K562 (cell line): ENCODE results near the gene SAMD4A. TPM values are rescaled to one million over a fixed set of nuclear protein-coding genes. Genes with fewer than 3 reads are reported as not detected.
A peak's percentile ranks its signal among the peaks of the same experiment; 100 is the strongest.

ENCODE experiments used
- ATAC-seq: fragments of 200-7000 bp; cut with Tn5 transposase; 3 replicates; pipeline ENCODE4 v1.9.1; 2020; ENCODE audit warnings: moderate library complexity
- BruUV-seq: library from RNA; stranded (reverse); fragments of 400-500 nt; replicated peaks from 2 replicates; lab custom pipeline; 2021; lab: Mats Ljungman, UMichigan
- CTCF ChIA-PET: fragments of 300-600 bp; formaldehyde crosslinking; extraction: SDS; loops from one replicate; lab custom pipeline; 2021; ENCODE audit warnings: low intra/inter-chr PET ratio; lab: Yijun Ruan, JAX
- POLR2A ChIA-PET: fragments of 300-600, 350-650 bp; sonication (Branson Sonifier 250); formaldehyde crosslinking; extraction: SDS; loops from one replicate; lab custom pipeline; 2021; ENCODE audit warnings: antibody characterized with exemption, inconsistent platforms; lab: Yijun Ruan, JAX
- DNase-seq, 4 experiments: peaks; one replicate each; pipeline versions ENCODE4 v3.0.0 to v3.0.0-alpha.2; 2011 to 2018; ENCODE audit warnings: low spot score in 3 of 4, mixed read lengths in 3 of 4; ENCODE audit errors: extremely low read depth in 1 of 4
- FAIRE-seq: peaks from 2 replicates; lab custom pipeline; 2011; peaks lifted over from hg19 to GRCh38; lab: Jason Lieb, UNC
- H2AFZ ChIP-seq: 2 replicates; pipeline ENCODE4 v1.6.0; 2011; ENCODE audit warnings: low read depth, low read length, control low read depth, inconsistent platforms
- H3K27ac ChIP-seq: fragments of 200-600 bp; 3 replicates; pipeline ENCODE4 v1.8.0; 2011; ENCODE audit warnings: low read depth, mild to moderate bottlenecking, control low read depth, inconsistent platforms, low read length, moderate library complexity, mixed read lengths; ENCODE audit errors: extremely low read depth
- H3K27me3 ChIP-seq, 2 experiments: fragments of 300-600 bp in 1 of 2; 2 replicates in 1 of 2; 3 replicates in 1 of 2; pipeline versions ENCODE4 v1.6.0 to v1.8.0; 2011; ENCODE audit warnings: inconsistent platforms in 2 of 2, low read length in 2 of 2, mild to moderate bottlenecking in 1 of 2, mixed read lengths in 1 of 2, moderate library complexity in 1 of 2; ENCODE audit not compliant: control insufficient read depth in 2 of 2, insufficient read depth in 2 of 2
- H3K36me3 ChIP-seq: fragments of 300-600 bp; 3 replicates; pipeline ENCODE4 v1.8.0; 2011; ENCODE audit warnings: mild to moderate bottlenecking, low read length, inconsistent platforms; ENCODE audit not compliant: control insufficient read depth, insufficient read depth
- H3K4me1 ChIP-seq, 2 experiments: fragments of 200-600 bp in 1 of 2; replicated peaks in 1 of 2; 2 replicates in 1 of 2; 3 replicates in 1 of 2; pipeline versions ENCODE4 v1.5.1 to v1.8.0; 2011; ENCODE audit warnings: inconsistent platforms in 2 of 2, low read length in 2 of 2, mild to moderate bottlenecking in 1 of 2, mixed read lengths in 1 of 2, moderate library complexity in 1 of 2; ENCODE audit not compliant: control insufficient read depth in 2 of 2, insufficient read depth in 2 of 2
- H3K4me2 ChIP-seq: 2 replicates; pipeline ENCODE4 v1.6.1; 2011; ENCODE audit warnings: low read length, control low read depth, inconsistent platforms, mixed read lengths; ENCODE audit not compliant: insufficient read depth
- H3K4me3 ChIP-seq: fragments of 200-600 bp; sonication (generic), shearing (Covaris generic); 2 replicates; pipeline ENCODE4 v1.5.1; 2016; ENCODE audit warnings: control low read depth, inconsistent platforms
- H3K79me2 ChIP-seq: fragments of 200-600 bp; 3 replicates; pipeline ENCODE4 v1.8.0; 2011; ENCODE audit warnings: low read length, inconsistent platforms; ENCODE audit not compliant: control insufficient read depth, insufficient read depth
- H3K9ac ChIP-seq, 2 experiments: 2 replicates each; pipeline versions ENCODE4 v1.6.0 to v1.6.1; 2011; ENCODE audit warnings: low read depth in 2 of 2, low read length in 2 of 2, control low read depth in 1 of 2, inconsistent platforms in 1 of 2, mild to moderate bottlenecking in 1 of 2, mixed read lengths in 1 of 2; ENCODE audit not compliant: insufficient read depth in 1 of 2
- H3K9me1 ChIP-seq: one replicate; pipeline ENCODE4 v1.6.0; 2011; ENCODE audit warnings: inconsistent platforms, mild to moderate bottlenecking, low read length, moderate library complexity; ENCODE audit not compliant: control insufficient read depth, insufficient read depth
- H3K9me3 ChIP-seq: replicated peaks from 2 replicates; pipeline ENCODE4 v1.5.1; 2011; ENCODE audit warnings: low read depth, low read length, inconsistent platforms; ENCODE audit not compliant: control insufficient read depth, insufficient read depth
- H4K20me1 ChIP-seq: replicated peaks from 2 replicates; pipeline ENCODE4 v1.6.1; 2011; ENCODE audit warnings: low read length, inconsistent platforms, mixed read lengths; ENCODE audit not compliant: control insufficient read depth, insufficient read depth
- BCOR ChIP-seq: fragments of 450-650 bp; IDR thresholded peaks from 2 replicates; pipeline ENCODE4 v1.6.1; 2016
- MCM3 ChIP-seq: fragments of 450-650 bp; IDR thresholded peaks from 2 replicates; pipeline ENCODE4 v1.6.1; 2016
- NFIC ChIP-seq: fragments of 450-650 bp; IDR thresholded peaks from 2 replicates; pipeline ENCODE4 v1.6.1; 2017; ENCODE audit warnings: mild to moderate bottlenecking, inconsistent platforms
- POLR2B ChIP-seq: fragments of 450-650 bp; IDR thresholded peaks from 2 replicates; pipeline ENCODE4 v1.6.1; 2018; ENCODE audit warnings: low read depth; ENCODE audit not compliant: partially characterized antibody
- ZNF3 ChIP-seq: fragments of 250-450 bp; sonication (Bioruptor Pico); IDR thresholded peaks from 2 replicates; pipeline ENCODE4 v1.5.0; 2021; ENCODE audit warnings: mild to moderate bottlenecking, moderate library complexity
- WGBS: fragments of 100-300 bp; shearing (Covaris generic); methylation state at CpG from one replicate; pipeline ENCODE4 v1.1.6; 2016; ENCODE audit warnings: low coverage, mixed read lengths; ENCODE audit not compliant: insufficient coverage; ENCODE audit errors: missing lambda C conversion rate; 5-methylcytosine and 5-hydroxymethylcytosine counted together
- in situ Hi-C: fragments of 300-500 bp; cut with MboI; formaldehyde crosslinking; loops from 4 replicates; pipeline ENCODE4 v1.15.0; 2018; ENCODE audit warnings: inconsistent platforms, mixed read lengths
- intact Hi-C: fragments of 100-400 bp; cut with micrococcal nuclease; formaldehyde crosslinking; loops from 2 replicates; pipeline ENCODE4 v1.14.2; 2022
- polyA plus RNA-seq, 8 experiments: library from polyadenylated mRNA; depleted of rRNA in 4 of 8; stranded (reverse) in 5 of 8; unstranded in 3 of 8; fragments of >200 nt; fragmentation: Nextera tagmentation in 2 of 8; fragmentation: Illumina TruSeq in 1 of 8; extraction: Ambion mirVana in 2 of 8; extraction: Trizol in 1 of 8; gene quantifications; 2 replicates each; pipeline versions ENCODE4 v1.2.1 to v1.2.3, GENCODE V29; 2011 to 2014; ENCODE audit warnings: inconsistent platforms in 1 of 8, missing spikeins in 1 of 8
- total RNA-seq, 7 experiments: library from RNA; depleted of rRNA in 6 of 7; stranded (reverse); fragments of >200 nt in 6 of 7; fragmentation: Illumina TruSeq in 2 of 7; extraction: Trizol in 2 of 7; gene quantifications; 2 replicates each; pipeline versions ENCODE4 v1.2.1 to v1.2.3, GENCODE V29; 2011 to 2021; ENCODE audit warnings: low replicate concordance in 1 of 7
- TF ChIP-seq, protein P1 (sequence below): fragments of 250-450 bp; sonication (Bioruptor Pico); IDR thresholded peaks from 2 replicates; pipeline ENCODE4 v1.4.0; 2020; ENCODE audit warnings: mild to moderate bottlenecking, moderate library complexity, borderline replicate concordance

The SAMD4A gene
- total and polyA plus RNA-seq, 9 of the 15 experiments (the other 6 are each of a cell fraction or from before 2014, with no cell fraction given), result 0.66 to 6.8 (median 3.3) TPM

DNA sequence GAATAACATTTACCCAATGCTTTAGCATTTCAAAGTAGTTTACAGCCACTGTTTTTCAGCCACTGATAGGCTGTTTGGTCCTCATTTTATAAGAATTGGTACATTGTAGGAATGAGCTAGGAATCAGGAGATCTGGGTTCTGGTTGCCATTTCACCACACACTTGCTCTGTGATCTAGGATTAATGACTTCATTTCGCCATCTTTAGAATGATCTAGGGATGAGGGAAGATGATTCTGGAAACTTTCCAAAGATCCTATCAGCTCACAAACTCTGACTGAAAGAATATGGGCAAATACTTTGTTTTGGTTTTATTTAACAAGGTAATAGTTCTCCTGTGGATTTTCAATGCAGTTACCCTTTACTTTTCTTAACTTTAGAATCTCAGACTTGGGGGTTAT is 180.7 kb downstream of the SAMD4A start:
- H4K20me1 ChIP-seq, result no peaks in the 10 kb centered on the region
- TF ChIP-seq NFIC (peak; percentile 51; the same call in 1 of the 2 replicates), POLR2B (no peak), MCM3 (no peak), ZNF3 (no peak), BCOR (no peak)
- TF ChIP-seq, protein P1, sequence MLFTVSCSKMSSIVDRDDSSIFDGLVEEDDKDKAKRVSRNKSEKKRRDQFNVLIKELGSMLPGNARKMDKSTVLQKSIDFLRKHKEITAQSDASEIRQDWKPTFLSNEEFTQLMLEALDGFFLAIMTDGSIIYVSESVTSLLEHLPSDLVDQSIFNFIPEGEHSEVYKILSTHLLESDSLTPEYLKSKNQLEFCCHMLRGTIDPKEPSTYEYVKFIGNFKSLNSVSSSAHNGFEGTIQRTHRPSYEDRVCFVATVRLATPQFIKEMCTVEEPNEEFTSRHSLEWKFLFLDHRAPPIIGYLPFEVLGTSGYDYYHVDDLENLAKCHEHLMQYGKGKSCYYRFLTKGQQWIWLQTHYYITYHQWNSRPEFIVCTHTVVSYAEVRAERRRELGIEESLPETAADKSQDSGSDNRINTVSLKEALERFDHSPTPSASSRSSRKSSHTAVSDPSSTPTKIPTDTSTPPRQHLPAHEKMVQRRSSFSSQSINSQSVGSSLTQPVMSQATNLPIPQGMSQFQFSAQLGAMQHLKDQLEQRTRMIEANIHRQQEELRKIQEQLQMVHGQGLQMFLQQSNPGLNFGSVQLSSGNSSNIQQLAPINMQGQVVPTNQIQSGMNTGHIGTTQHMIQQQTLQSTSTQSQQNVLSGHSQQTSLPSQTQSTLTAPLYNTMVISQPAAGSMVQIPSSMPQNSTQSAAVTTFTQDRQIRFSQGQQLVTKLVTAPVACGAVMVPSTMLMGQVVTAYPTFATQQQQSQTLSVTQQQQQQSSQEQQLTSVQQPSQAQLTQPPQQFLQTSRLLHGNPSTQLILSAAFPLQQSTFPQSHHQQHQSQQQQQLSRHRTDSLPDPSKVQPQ (CRISPR knock-in tag), result no peak
- H3K27ac ChIP-seq, result no peak overlapping the region
- POLR2A ChIA-PET, result interaction anchor here (0.7 kb wide), 1 partner anchor 20 kb away, joined by 3 read pairs; no protein-coding TSS in a partner anchor
- in situ Hi-C loops (no loop called here), intact Hi-C loops (no loop called here)
- H3K9ac ChIP-seq, result no peak overlapping the region
- no peak overlapping the region for H3K4me3 ChIP-seq
- no peak overlapping the region for H3K4me2 ChIP-seq
- H3K9me3 ChIP-seq, result no peaks in the 10 kb centered on the region
- WGBS, result 79% methylated on average over 1 of the region's 1 CpG
- FAIRE-seq, result no peak
- ATAC-seq, result no peak
- CTCF ChIA-PET, result no interaction called here
- peaks cover 9% of the 10 kb centered on the region; the same call in 2 of the 3 replicates for H3K36me3 ChIP-seq
- peaks cover 3 to 11% of the 10 kb centered on the region in 2 experiments; a peak in 3 of 5 replicates for H3K4me1 ChIP-seq
- no TSS peak for BruUV-seq
- H3K27me3 ChIP-seq, result no peaks in the 10 kb centered on the region
- H3K9me1 ChIP-seq, result no peaks in the 10 kb centered on the region
- DNase-seq, result no peak
- no peaks in the 10 kb centered on the region for H3K79me2 ChIP-seq
- H2AFZ ChIP-seq, result no peak overlapping the region
